Fibroblast of mammary gland (primary cell): ENCODE measurements around the gene PHF20.
"Not testable (repeated sequence)": the region's sequence is repeated elsewhere in the genome, so short reads cannot be mapped to it uniquely, and the experiment has no call there.

Experiments
- DNase-seq: peaks from one replicate; pipeline ENCODE4 v3.0.0-alpha.2; 2010; ENCODE audit warnings: low read depth
- H3K4me3 ChIP-seq: 2 replicates; pipeline ENCODE4 v1.5.1; 2011; ENCODE audit warnings: low read depth, mild to moderate bottlenecking, low read length, moderate library complexity; ENCODE audit not compliant: control insufficient read depth
- TF ChIP-seq, protein P1 (sequence below): conservative IDR thresholded peaks from 2 replicates; pipeline ENCODE4 v1.5.1; 2011; ENCODE audit warnings: low read depth, low read length, inconsistent platforms; ENCODE audit not compliant: control insufficient read depth, insufficient read depth

Gene PHF20

DNA sequence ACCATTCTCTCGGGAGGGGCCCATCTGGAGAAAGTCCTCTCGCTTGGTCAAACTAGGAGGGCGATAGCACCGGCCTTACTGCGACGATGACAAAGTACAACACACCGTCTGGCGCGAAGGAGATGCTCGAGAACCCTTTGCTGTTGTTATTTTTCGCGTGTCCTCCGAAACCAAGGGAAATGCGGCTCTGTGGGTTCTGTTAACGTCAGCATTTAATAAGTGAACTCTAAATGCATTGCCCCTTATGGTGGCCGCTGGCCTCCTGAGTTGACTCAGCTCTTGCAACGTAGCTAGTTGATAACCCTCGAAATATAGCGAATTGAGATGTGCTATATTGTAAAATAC, 183.1 kb downstream of the PHF20 start:
- peak; percentile 60 for DNase-seq
- H3K4me3 ChIP-seq = peak overlapping the region; percentile 89
- TF ChIP-seq, protein P1, sequence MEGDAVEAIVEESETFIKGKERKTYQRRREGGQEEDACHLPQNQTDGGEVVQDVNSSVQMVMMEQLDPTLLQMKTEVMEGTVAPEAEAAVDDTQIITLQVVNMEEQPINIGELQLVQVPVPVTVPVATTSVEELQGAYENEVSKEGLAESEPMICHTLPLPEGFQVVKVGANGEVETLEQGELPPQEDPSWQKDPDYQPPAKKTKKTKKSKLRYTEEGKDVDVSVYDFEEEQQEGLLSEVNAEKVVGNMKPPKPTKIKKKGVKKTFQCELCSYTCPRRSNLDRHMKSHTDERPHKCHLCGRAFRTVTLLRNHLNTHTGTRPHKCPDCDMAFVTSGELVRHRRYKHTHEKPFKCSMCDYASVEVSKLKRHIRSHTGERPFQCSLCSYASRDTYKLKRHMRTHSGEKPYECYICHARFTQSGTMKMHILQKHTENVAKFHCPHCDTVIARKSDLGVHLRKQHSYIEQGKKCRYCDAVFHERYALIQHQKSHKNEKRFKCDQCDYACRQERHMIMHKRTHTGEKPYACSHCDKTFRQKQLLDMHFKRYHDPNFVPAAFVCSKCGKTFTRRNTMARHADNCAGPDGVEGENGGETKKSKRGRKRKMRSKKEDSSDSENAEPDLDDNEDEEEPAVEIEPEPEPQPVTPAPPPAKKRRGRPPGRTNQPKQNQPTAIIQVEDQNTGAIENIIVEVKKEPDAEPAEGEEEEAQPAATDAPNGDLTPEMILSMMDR = no peak

DNA sequence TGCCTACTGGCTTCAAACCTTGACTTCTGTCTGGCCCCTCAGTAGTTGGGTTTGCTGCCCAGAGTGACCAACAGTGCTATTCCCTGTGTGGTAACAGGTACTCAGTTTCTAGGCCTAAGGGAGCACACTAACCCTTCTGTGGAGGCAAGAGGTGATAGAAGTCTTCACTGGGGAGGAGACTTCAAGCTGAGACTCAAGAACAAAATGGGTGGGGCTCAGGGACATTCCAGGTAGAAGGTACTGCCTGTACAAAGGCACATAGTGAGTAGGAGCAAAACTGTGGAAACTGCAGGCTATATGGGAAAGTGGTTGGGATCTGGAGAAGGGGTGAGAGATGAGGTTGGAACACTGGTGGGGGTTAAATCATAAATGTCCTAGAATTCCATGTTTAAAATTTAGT, 184.8 kb downstream of the PHF20 start:
- H3K4me3 ChIP-seq = no peak overlapping the region
- no peak for DNase-seq
- TF ChIP-seq, protein P1 = no peak

DNA sequence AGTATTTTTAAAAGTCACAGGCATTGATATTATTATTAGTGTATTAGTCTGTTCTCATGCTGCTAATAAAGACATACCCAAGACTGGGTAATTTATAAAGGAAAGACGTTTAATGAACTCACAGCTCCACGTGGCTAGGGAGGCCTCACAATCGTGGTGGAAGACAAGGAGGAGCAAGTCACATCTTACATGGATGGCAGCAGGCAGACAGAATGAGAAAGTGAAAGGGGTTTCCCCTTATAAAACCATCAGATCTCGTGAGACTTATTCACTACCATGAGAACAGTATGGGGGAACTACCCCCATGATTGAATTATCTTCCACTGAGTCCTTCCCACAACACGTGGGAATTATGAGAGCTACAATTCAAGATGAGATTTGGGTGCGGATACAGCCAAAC, 187.5 kb downstream of the PHF20 start:
- H3K4me3 ChIP-seq, DNase-seq: not testable (repeated sequence)

DNA sequence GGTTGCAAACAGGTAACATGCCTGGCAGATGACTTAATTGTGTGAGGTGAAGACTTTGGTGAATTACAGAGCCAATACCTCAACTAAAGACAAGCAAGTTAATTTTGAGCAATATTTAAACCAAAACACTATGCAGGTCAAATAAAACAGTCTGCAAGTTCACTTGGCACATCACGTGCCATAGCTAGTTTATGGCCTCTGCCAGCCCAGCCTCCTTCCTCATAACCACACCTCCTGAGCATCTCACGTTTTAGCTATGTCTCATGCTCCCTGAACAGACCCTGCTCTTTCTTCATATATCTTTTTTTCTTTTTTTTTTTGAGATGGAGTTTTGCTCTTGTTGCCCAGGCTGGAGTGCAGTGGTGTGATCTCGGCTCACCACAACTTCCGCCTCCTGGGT, 192.1 kb downstream of the PHF20 start:
- DNase-seq = no peak
- TF ChIP-seq, protein P1 = no peak
- H3K4me3 ChIP-seq = no peak overlapping the region

DNA sequence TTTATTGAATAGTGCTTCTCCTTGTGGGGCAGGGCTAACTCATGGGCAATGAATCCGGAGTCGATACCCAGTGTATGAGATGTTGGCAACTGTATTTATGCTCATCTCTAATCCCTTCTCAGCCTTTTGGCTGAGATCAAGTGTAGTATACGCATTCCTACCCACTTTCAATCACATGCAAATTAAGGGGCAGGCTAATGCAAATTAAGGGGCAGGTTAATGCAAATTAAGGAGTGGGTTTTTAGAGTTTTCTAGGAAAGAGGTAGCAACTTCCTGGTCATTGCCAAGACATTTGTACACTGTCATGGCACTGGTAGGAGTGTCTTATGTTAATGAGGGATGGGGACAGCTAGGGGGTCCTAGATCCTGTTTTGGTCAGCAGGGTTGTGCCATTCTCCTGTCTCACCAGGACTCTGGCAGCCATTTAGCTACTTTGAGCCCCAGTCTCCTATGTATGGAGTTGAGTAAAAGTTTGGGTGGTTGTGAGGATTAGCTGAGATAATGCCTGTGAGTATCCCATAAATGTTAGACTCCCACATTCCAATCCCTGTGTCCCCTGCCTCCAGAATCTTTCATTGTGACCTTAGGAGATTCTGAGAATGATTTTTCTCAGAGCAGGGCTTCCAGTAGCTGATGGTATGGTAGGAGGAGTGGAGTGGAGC, 196.3 kb downstream of the PHF20 start, which contains the start of gene CNBD2:
Gene CNBD2, plus strand, starts transcription at position 612 of the 662 bp plus-strand sequence. CDS start 173 bp downstream, outside the sequence.
- DNase-seq = no peak
- no peak within 1 kb of the TSS for H3K4me3 ChIP-seq
- TF ChIP-seq, protein P1 = no peak

DNA sequence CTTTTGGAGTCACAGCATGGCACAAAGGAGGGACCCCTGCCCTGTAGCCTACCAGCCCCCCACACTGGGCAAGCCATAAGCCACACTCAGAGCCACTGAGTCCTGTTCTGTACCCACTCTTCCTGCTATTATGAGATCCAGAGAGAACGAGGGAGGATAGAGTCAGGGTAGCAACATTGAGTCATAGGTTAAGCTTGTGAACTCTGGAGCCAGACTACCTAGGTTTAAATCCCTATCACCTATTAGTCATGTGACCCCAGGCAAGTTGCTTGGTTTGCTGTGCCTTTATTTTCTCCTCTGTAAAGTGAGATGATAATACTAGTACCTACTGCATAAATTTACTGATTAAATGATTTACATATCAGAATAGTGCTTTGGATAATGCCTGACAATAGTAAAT, 197.1 kb downstream of the PHF20 start:
- TF ChIP-seq, protein P1 = no peak
- no peak overlapping the region for H3K4me3 ChIP-seq
- no peak for DNase-seq

DNA sequence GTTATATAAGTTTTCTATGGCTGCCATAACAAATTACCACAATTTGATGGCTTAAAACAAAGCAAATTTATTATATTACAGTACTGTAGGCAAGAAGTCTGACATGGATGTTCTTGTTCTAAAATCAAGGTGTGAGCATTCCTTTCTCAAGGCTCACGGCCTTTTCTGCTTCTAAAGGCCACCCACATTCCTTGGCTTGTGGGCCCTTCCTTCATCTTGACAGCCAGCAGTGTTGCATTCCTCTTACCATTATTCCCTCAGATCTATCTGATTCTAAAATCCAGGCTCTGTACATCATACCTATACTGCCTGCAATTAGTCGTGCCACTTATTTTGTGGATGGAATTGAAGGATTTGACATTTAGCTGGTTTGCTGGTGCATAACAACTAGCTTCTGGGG, 200.2 kb downstream of the PHF20 start:
- DNase-seq = no peak
- H3K4me3 ChIP-seq = no peak overlapping the region
- TF ChIP-seq, protein P1 = no peak
